Measurements from ENCODE around the gene BLACAT1.

The BLACAT1 gene

GRCh38 chr1:205451202-205451601 lies 4.6 kb downstream of the BLACAT1 start:
- H3K4me1 ChIP-seq (ENCODE audit: control insufficient read depth, insufficient read depth, low read depth, low read length), result peaks cover 19% of the 10 kb centered on the region
- H2BK12ac ChIP-seq (ENCODE audit: low read length in 2 of 2), result no peak overlapping the region
- no peak overlapping the region for H4K8ac ChIP-seq (ENCODE audit: low read length)
- no peak overlapping the region for H3K23ac ChIP-seq (ENCODE audit: low read length in 2 of 2)
- H2BK5ac ChIP-seq (ENCODE audit: low read depth, low read length, poor library complexity, severe bottlenecking), result no peak overlapping the region
- H2BK120ac ChIP-seq (ENCODE audit: low read depth, low read length), result no peak overlapping the region
- H4K91ac ChIP-seq (ENCODE audit: low read length), result no peak overlapping the region
- no peak overlapping the region for H3K18ac ChIP-seq (ENCODE audit: low read depth in 1 of 2, low read length in 2 of 2)
- WGBS, result 50% methylated on average over 5 of the region's 5 CpGs
- H3K36me3 ChIP-seq (ENCODE audit: control insufficient read depth in 1 of 2, insufficient read depth in 2 of 2, low read depth in 1 of 2, low read length in 2 of 2), result no peaks in the 10 kb centered on the region
- H3K9ac ChIP-seq (ENCODE audit: low read length), result no peak overlapping the region
- H2BK15ac ChIP-seq (ENCODE audit: low read depth, poor library complexity, severe bottlenecking), result no peak overlapping the region
- H3K4me3 ChIP-seq (ENCODE audit: insufficient read depth in 1 of 2, low read depth in 1 of 2, low read length in 2 of 2), result no peak overlapping the region
- no peaks in the 10 kb centered on the region for H3K9me3 ChIP-seq (ENCODE audit: control insufficient read depth, low read length)
- no peak for DNase-seq
- no peak overlapping the region for H3K27ac ChIP-seq (ENCODE audit: low read length, poor library complexity, severe bottlenecking)
- H2AK5ac ChIP-seq (ENCODE audit: low read length, severe bottlenecking), result no peak overlapping the region
- no peak overlapping the region for H2AFZ ChIP-seq (ENCODE audit: low read depth, low read length)
- no peak overlapping the region for H3K4me2 ChIP-seq (ENCODE audit: low read length, poor library complexity, severe bottlenecking)
- peaks cover 69 to 73% of the 10 kb centered on the region in 2 experiments for H3K27me3 ChIP-seq (ENCODE audit: control insufficient read depth in 1 of 2, insufficient read depth in 1 of 2, low read length in 2 of 2)
- no peak overlapping the region for H3K14ac ChIP-seq (ENCODE audit: low read length in 2 of 2)
- H3K4ac ChIP-seq (ENCODE audit: low read depth in 1 of 2, low read length in 2 of 2), result no peak overlapping the region
- no peaks in the 10 kb centered on the region for H3K79me1 ChIP-seq (replicated peaks; ENCODE audit: low read length, poor library complexity, severe bottlenecking)

DNA sequence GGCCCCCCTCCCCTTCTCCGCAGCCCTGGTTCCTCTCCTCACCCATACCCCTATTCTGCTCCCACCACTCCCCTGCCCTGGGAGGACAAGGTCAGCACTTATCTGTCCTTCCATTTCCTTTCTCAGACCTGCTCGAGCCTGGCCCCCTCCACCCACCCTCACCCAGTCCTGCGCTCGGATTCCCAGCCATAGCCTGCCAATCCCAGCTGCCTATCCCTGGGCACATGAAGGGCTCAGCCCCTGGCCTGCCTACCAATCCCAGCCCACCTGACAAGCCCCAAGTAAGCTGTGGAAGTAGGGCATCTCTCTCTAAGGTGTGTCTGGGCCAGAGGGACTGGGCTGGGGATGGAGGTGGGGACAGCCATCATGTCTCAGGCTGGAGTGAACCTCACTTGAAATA lies 5.4 kb downstream of the BLACAT1 start:
- Histone ChIP-seq H2BK12ac (ENCODE audit: low read length in 2 of 2) (no peak overlapping the region), H2BK120ac (ENCODE audit: low read depth, low read length) (no peak overlapping the region), H3K18ac (ENCODE audit: low read depth in 1 of 2, low read length in 2 of 2) (no peak overlapping the region), H3K14ac (ENCODE audit: low read length in 2 of 2) (no peak overlapping the region), H2BK15ac (ENCODE audit: low read depth, poor library complexity, severe bottlenecking) (no peak overlapping the region), H2BK5ac (ENCODE audit: low read depth, low read length, poor library complexity, severe bottlenecking) (no peak overlapping the region), H2AFZ (ENCODE audit: low read depth, low read length) (no peak overlapping the region), H3K9ac (ENCODE audit: low read length) (no peak overlapping the region), H4K8ac (ENCODE audit: low read length) (no peak overlapping the region), H3K79me1 (replicated peaks; ENCODE audit: low read length, poor library complexity, severe bottlenecking) (no peaks in the 10 kb centered on the region), H3K4me3 (ENCODE audit: insufficient read depth in 1 of 2, low read depth in 1 of 2, low read length in 2 of 2) (no peak overlapping the region), H3K36me3 (ENCODE audit: control insufficient read depth in 1 of 2, insufficient read depth in 2 of 2, low read depth in 1 of 2, low read length in 2 of 2) (no peaks in the 10 kb centered on the region), H3K27me3 (ENCODE audit: control insufficient read depth in 1 of 2, insufficient read depth in 1 of 2, low read length in 2 of 2) (peaks cover 67 to 70% of the 10 kb centered on the region in 2 experiments), H3K27ac (ENCODE audit: low read length, poor library complexity, severe bottlenecking) (no peak overlapping the region), H3K4ac (ENCODE audit: low read depth in 1 of 2, low read length in 2 of 2) (no peak overlapping the region), H2AK5ac (ENCODE audit: low read length, severe bottlenecking) (no peak overlapping the region), H4K91ac (ENCODE audit: low read length) (no peak overlapping the region), H3K23ac (ENCODE audit: low read length in 2 of 2) (no peak overlapping the region), H3K4me1 (ENCODE audit: control insufficient read depth, insufficient read depth, low read depth, low read length) (peaks cover 16% of the 10 kb centered on the region), H3K9me3 (ENCODE audit: control insufficient read depth, low read length) (no peaks in the 10 kb centered on the region), H3K4me2 (ENCODE audit: low read length, poor library complexity, severe bottlenecking) (peak overlapping the region; percentile 29)
- DNase-seq, result no peak
- WGBS, result 11% methylated on average over 4 of the region's 4 CpGs

DNA sequence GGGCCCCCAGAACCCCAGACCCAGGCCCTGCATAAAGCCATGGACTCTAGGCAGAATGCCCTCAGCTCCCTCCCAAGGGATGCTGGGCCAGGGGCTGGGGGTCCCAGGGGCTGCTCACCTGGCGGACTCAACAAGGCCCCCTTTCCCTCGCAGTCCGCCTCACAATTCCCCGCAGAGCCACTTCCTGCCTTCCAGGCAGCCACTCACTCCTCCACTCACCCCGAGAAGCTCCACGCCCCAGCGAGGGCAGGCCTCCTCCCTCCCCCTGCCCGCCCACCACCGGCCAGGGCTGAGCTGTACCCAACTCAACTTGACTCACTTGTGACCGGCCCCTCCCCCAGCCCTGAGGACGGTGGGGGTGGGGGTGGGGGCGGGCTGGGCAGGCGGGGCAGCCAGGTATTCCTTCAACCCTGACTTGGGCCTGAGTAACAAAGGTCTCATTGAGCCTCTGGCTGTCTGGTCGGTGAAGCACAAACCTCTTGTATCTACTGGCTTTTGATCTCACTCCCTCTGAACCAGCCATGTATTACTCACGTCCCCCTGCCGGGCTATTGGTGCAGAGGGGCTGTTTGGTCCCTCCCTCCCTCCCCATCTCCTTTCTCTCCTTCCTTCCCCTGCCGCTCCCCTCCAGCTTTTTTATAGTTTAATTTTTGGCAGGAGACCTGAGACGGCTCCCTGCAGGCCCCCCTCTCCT lies 5.9 kb downstream of the BLACAT1 start:
- DNase-seq, result peak; percentile 18
- no peak overlapping the region for H4K91ac ChIP-seq (ENCODE audit: low read length)
- H3K14ac ChIP-seq (ENCODE audit: low read length in 2 of 2), result peak overlapping the region in 1 of 2 experiments; percentile 45
- H2BK5ac ChIP-seq (ENCODE audit: low read depth, low read length, poor library complexity, severe bottlenecking), result no peak overlapping the region
- H3K18ac ChIP-seq (ENCODE audit: low read depth in 1 of 2, low read length in 2 of 2), result peak overlapping the region; percentile 13 to 42
- no peak overlapping the region for H4K8ac ChIP-seq (ENCODE audit: low read length)
- no peaks in the 10 kb centered on the region for H3K9me3 ChIP-seq (ENCODE audit: control insufficient read depth, low read length)
- no peak overlapping the region for H3K27ac ChIP-seq (ENCODE audit: low read length, poor library complexity, severe bottlenecking)
- H3K4me1 ChIP-seq (ENCODE audit: control insufficient read depth, insufficient read depth, low read depth, low read length), result peaks cover 20% of the 10 kb centered on the region
- H3K4me2 ChIP-seq (ENCODE audit: low read length, poor library complexity, severe bottlenecking), result peak overlapping the region; percentile 29
- H3K23ac ChIP-seq (ENCODE audit: low read length in 2 of 2), result no peak overlapping the region
- H2BK15ac ChIP-seq (ENCODE audit: low read depth, poor library complexity, severe bottlenecking), result no peak overlapping the region
- H3K4me3 ChIP-seq (ENCODE audit: insufficient read depth in 1 of 2, low read depth in 1 of 2, low read length in 2 of 2), result peak overlapping the region in 1 of 2 experiments; percentile 58
- no peak overlapping the region for H2AFZ ChIP-seq (ENCODE audit: low read depth, low read length)
- H3K79me1 ChIP-seq (replicated peaks; ENCODE audit: low read length, poor library complexity, severe bottlenecking), result no peaks in the 10 kb centered on the region
- no peak overlapping the region for H2BK12ac ChIP-seq (ENCODE audit: low read length in 2 of 2)
- H3K9ac ChIP-seq (ENCODE audit: low read length), result peak overlapping the region; percentile 51
- no peak overlapping the region for H3K4ac ChIP-seq (ENCODE audit: low read depth in 1 of 2, low read length in 2 of 2)
- H2AK5ac ChIP-seq (ENCODE audit: low read length, severe bottlenecking), result no peak overlapping the region
- WGBS, result 6% methylated on average over 9 of the region's 18 CpGs
- no peak overlapping the region for H2BK120ac ChIP-seq (ENCODE audit: low read depth, low read length)
- H3K36me3 ChIP-seq (ENCODE audit: control insufficient read depth in 1 of 2, insufficient read depth in 2 of 2, low read depth in 1 of 2, low read length in 2 of 2), result no peaks in the 10 kb centered on the region
- peaks cover 65 to 70% of the 10 kb centered on the region in 2 experiments for H3K27me3 ChIP-seq (ENCODE audit: control insufficient read depth in 1 of 2, insufficient read depth in 1 of 2, low read length in 2 of 2)

GRCh38 chr1:205449254-205449749 lies 6.5 kb downstream of the BLACAT1 start:
- DNase-seq, result no peak
- no peak overlapping the region for H3K4ac ChIP-seq (ENCODE audit: low read depth in 1 of 2, low read length in 2 of 2)
- H2BK15ac ChIP-seq (ENCODE audit: low read depth, poor library complexity, severe bottlenecking), result no peak overlapping the region
- WGBS, result 63% methylated on average over 4 of the region's 4 CpGs
- H3K9ac ChIP-seq (ENCODE audit: low read length), result peak overlapping the region; percentile 51
- H3K79me1 ChIP-seq (replicated peaks; ENCODE audit: low read length, poor library complexity, severe bottlenecking), result no peaks in the 10 kb centered on the region
- H2BK120ac ChIP-seq (ENCODE audit: low read depth, low read length), result no peak overlapping the region
- peak overlapping the region; percentile 20 for H3K4me2 ChIP-seq (ENCODE audit: low read length, poor library complexity, severe bottlenecking)
- H4K8ac ChIP-seq (ENCODE audit: low read length), result no peak overlapping the region
- H4K91ac ChIP-seq (ENCODE audit: low read length), result no peak overlapping the region
- H3K18ac ChIP-seq (ENCODE audit: low read depth in 1 of 2, low read length in 2 of 2), result peak overlapping the region in 1 of 2 experiments; percentile 13
- no peak overlapping the region for H2AK5ac ChIP-seq (ENCODE audit: low read length, severe bottlenecking)
- no peaks in the 10 kb centered on the region for H3K36me3 ChIP-seq (ENCODE audit: control insufficient read depth in 1 of 2, insufficient read depth in 2 of 2, low read depth in 1 of 2, low read length in 2 of 2)
- H3K23ac ChIP-seq (ENCODE audit: low read length in 2 of 2), result no peak overlapping the region
- no peak overlapping the region for H2BK5ac ChIP-seq (ENCODE audit: low read depth, low read length, poor library complexity, severe bottlenecking)
- peaks cover 59 to 70% of the 10 kb centered on the region in 2 experiments for H3K27me3 ChIP-seq (ENCODE audit: control insufficient read depth in 1 of 2, insufficient read depth in 1 of 2, low read length in 2 of 2)
- no peak overlapping the region for H2AFZ ChIP-seq (ENCODE audit: low read depth, low read length)
- H3K9me3 ChIP-seq (ENCODE audit: control insufficient read depth, low read length), result no peaks in the 10 kb centered on the region
- H3K4me1 ChIP-seq (ENCODE audit: control insufficient read depth, insufficient read depth, low read depth, low read length), result peaks cover 23% of the 10 kb centered on the region
- no peak overlapping the region for H3K27ac ChIP-seq (ENCODE audit: low read length, poor library complexity, severe bottlenecking)
- peak overlapping the region in 1 of 2 experiments; percentile 2 for H2BK12ac ChIP-seq (ENCODE audit: low read length in 2 of 2)
- peak overlapping the region in 1 of 2 experiments; percentile 45 for H3K14ac ChIP-seq (ENCODE audit: low read length in 2 of 2)
- peak overlapping the region in 1 of 2 experiments; percentile 58 for H3K4me3 ChIP-seq (ENCODE audit: insufficient read depth in 1 of 2, low read depth in 1 of 2, low read length in 2 of 2)

Data from mesenchymal stem cell (in vitro differentiated cells and primary cell).